D721Med (cell line): ENCODE data around the gene TBC1D4.

ENCODE experiments used
- DNase-seq: peaks from one replicate; pipeline ENCODE4 v3.0.0; 2011; ENCODE audit warnings: low spot score; ENCODE audit not compliant: insufficient read length
- FAIRE-seq: peaks from 2 replicates; lab custom pipeline; 2011; peaks lifted over from hg19 to GRCh38; lab: Jason Lieb, UNC
- TF ChIP-seq, protein P1 (sequence below): IDR thresholded peaks from 2 replicates; pipeline ENCODE4 v1.5.1; 2012; ENCODE audit warnings: mild to moderate bottlenecking, control low read depth; ENCODE audit not compliant: insufficient read depth; ENCODE audit errors: missing control alignments

Gene TBC1D4

DNA sequence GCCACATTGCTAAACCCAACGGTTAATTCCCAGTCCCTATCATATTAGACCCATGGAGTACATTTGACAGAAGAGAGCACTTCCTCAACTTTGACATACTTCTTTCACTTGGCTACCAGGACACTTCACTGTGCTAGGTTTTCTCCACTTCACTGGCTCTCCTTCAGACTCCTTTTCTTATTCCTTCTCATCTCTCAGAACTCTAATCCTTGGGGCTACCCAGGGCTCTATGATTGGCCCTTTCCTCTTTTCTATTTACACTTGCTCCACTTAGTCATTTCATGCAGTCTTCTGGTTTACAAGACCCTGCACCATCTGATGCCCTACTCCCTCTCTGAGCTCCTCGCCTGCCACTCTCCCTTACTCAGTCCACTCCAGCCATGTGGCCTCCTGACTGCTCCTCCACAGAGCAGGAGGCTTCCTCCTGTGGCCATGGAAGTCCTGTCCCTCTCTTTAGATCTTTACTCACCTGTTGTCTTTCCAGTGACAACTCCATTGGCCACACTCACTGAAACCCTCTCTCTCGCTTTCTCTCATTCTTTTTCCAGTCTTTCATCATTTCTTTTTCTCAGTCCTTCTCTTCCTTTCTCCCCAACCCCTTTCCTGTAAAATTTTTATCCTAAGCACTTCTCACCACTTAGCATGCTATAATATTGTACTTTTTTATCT lies 90.4 kb downstream of the TBC1D4 start:
- DNase-seq (no peak), FAIRE-seq (no peak)
- TF ChIP-seq, protein P1, sequence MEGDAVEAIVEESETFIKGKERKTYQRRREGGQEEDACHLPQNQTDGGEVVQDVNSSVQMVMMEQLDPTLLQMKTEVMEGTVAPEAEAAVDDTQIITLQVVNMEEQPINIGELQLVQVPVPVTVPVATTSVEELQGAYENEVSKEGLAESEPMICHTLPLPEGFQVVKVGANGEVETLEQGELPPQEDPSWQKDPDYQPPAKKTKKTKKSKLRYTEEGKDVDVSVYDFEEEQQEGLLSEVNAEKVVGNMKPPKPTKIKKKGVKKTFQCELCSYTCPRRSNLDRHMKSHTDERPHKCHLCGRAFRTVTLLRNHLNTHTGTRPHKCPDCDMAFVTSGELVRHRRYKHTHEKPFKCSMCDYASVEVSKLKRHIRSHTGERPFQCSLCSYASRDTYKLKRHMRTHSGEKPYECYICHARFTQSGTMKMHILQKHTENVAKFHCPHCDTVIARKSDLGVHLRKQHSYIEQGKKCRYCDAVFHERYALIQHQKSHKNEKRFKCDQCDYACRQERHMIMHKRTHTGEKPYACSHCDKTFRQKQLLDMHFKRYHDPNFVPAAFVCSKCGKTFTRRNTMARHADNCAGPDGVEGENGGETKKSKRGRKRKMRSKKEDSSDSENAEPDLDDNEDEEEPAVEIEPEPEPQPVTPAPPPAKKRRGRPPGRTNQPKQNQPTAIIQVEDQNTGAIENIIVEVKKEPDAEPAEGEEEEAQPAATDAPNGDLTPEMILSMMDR: no peak

DNA sequence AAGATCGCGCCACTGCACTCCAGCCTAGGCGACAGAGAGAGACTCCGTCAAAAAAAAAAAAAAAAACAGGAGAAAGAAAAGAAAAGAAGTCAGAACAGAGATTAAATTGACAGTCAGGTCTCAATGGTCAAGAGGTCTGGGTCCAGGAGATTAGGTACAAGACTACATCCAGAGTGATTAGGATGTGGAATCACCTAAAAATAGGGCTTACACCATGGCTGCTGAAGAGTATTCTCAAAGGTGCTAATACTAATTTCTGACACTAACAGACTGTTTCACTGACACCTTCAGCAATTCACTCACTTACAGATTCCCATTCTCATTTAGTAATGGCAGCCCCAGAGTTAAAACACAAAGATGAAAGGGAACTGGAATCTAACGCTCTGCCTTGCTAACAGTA lies 91.7 kb downstream of the TBC1D4 start:
- FAIRE-seq (no peak), DNase-seq (no peak)

DNA sequence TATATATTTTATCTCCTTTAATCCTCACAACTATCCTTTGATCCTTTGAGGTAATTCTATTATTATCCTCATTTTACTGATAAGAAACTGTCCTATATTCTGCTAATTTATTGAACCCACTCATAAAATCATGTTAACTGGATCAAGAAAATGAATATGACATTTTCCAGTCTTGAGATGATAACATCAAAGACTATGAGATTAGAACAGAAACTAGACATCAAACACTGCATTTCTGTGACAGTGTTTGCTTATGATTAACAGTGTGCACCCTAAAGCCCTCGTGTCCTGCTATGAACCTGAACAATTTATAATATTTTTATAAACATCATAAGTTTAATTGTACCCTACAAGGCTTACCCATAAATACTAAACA lies 96.3 kb downstream of the TBC1D4 start:
- no peak for DNase-seq
- TF ChIP-seq, protein P1: no peak
- no peak for FAIRE-seq

More for the DNA sequence above, 91.7 kb downstream of the TBC1D4 start:
- TF ChIP-seq, protein P1: no peak

DNA sequence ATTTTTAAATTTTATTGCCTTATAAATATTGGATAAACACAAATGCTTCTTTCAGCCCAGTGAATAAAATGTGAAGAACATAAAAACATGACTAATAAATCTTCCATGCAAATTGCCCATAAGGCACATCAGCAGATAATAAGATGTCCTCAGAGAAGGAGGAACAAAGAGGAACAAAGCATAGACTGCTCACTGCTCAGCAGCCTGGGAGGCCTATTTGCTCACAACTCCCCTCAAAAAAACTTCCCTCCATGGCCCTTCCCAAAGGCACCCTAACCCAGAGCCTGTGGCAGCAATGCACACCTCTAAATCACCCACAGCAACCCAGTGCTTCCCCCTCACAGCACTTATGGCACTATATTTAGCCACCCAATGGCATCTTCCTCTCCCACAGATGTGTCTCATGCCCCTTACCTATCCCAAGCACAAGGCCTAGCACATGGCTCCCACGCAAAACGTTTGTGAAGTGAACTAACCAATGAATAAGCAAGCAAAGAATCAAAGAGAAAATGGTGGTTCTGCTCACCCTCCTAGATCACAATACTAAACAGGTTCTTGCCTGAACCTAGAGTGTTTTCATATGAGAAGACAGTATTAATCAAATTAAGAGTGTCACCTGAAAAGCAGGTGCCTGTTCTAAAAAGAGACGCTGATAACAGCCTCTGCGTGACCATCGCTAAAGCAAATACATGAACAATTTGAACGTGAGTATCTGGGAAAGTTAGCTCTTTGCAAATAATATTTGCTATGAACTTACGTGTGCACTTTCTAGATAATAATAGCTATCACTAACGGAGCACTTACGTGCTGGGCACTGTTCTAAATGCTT lies 96.9 kb downstream of the TBC1D4 start:
- DNase-seq (no peak), FAIRE-seq (peak; percentile 48)
- TF ChIP-seq, protein P1: no peak

DNA sequence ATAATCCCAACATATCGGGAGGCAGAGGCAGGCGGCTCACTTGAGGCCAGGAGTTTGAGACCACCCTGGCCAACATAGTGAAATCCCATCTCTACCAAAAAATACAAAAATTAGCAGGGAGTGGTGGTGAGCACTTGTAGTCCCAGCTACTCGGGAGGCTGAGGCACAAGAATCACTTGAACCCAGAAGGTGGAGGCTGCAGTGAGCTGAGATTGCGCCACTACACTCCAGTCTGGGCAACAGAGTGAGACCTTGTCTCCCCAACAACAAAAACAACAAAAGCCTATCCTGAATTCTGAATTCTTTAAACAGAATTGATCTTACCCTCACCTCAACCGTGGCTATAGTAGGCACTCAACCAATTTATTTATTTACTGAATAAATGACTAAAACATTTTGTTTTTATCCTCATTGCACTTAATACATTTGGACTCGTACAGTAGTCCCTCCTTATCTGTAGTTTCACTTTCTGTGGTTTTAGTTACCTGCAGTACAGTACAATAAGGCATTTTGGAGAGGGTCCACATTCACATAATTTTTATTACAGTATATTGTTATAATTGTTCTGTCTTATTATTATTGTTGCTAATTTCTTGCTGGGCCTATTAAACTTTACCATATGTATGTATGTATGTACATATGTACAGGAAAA lies 98.8 kb downstream of the TBC1D4 start:
- TF ChIP-seq, protein P1: no peak
- FAIRE-seq (no peak), DNase-seq (no peak)

DNA sequence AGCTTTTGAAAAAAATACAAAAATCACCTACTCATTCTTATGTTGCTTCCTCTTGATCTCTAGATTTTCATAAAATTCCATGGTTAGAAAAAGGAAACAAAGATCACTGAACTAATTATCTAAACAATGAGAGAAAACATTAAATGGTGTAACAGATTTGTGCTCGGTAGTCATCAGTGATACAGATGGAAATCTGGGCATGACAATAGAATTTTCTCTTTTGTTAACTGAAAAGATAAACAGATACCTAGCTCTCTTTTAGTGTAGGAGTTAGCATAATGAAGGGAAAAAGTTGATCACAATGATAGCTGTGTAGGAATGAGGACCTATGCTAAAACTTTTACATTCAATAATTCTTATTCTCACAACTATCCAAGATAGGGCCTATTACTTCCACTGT lies 103.7 kb downstream of the TBC1D4 start:
- no peak for DNase-seq
- no peak for FAIRE-seq
- TF ChIP-seq, protein P1: no peak
